Panc1 (cell line): ENCODE data around the gene CLINT1.

ENCODE experiments used
- POLR2AphosphoS5 ChIP-seq: IDR thresholded peaks from 2 replicates; pipeline ENCODE4 v1.6.1; 2012; ENCODE audit warnings: mild to moderate bottlenecking, low read depth, low read length, moderate library complexity
- REST ChIP-seq, 2 experiments: IDR thresholded peaks; 2 replicates each; pipeline ENCODE4 v1.6.1; 2011 to 2012; ENCODE audit warnings: low read depth in 2 of 2, control low read depth in 1 of 2, low read length in 1 of 2, mild to moderate bottlenecking in 1 of 2, moderate library complexity in 1 of 2; ENCODE audit not compliant: insufficient read depth in 1 of 2
- SIN3A ChIP-seq: IDR thresholded peaks from 2 replicates; pipeline ENCODE4 v1.6.1; 2012; ENCODE audit warnings: low read depth, mild to moderate bottlenecking, low read length, moderate library complexity, borderline replicate concordance; ENCODE audit not compliant: insufficient read depth
- TCF7L2 ChIP-seq: IDR thresholded peaks from 2 replicates; pipeline ENCODE4 v1.6.1; 2011; ENCODE audit warnings: mild to moderate bottlenecking, low read depth, low read length, inconsistent platforms
- TF ChIP-seq, protein P1 (sequence below): fragments of 450-650 bp; IDR thresholded peaks from 2 replicates; pipeline ENCODE4 v1.5.1; 2017; ENCODE audit warnings: mild to moderate bottlenecking

- TF ChIP-seq, protein P1, sequence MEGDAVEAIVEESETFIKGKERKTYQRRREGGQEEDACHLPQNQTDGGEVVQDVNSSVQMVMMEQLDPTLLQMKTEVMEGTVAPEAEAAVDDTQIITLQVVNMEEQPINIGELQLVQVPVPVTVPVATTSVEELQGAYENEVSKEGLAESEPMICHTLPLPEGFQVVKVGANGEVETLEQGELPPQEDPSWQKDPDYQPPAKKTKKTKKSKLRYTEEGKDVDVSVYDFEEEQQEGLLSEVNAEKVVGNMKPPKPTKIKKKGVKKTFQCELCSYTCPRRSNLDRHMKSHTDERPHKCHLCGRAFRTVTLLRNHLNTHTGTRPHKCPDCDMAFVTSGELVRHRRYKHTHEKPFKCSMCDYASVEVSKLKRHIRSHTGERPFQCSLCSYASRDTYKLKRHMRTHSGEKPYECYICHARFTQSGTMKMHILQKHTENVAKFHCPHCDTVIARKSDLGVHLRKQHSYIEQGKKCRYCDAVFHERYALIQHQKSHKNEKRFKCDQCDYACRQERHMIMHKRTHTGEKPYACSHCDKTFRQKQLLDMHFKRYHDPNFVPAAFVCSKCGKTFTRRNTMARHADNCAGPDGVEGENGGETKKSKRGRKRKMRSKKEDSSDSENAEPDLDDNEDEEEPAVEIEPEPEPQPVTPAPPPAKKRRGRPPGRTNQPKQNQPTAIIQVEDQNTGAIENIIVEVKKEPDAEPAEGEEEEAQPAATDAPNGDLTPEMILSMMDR, result no peak
- no peak for TF ChIP-seq REST (IDR thresholded peaks at IDR 0.05; ENCODE audit: insufficient read depth in 1 of 2, low read depth in 2 of 2, low read length in 1 of 2)
- no peak for TF ChIP-seq POLR2AphosphoS5
- no peak for TF ChIP-seq TCF7L2
- TF ChIP-seq SIN3A, result no peak
These were observed 117.8 kb downstream of the CLINT1 start for GRCh38 chr5:157741131-157741530.
